B cell (primary cell): ENCODE results near the gene PTPN1. TPM values are rescaled to one million over a fixed set of nuclear protein-coding genes. Genes with fewer than 3 reads are reported as not detected.

ENCODE experiments used
- ATAC-seq: fragments of 200-7000 bp; cut with Tn5 transposase; one replicate; pipeline ENCODE4 v1.10.0; 2021; ENCODE audit warnings: low read depth, mild to moderate bottlenecking, moderate number of reproducible peaks, moderate library complexity
- CTCF ChIA-PET: fragments of 350-600 bp; sonication (Branson Sonifier 250); formaldehyde crosslinking; loops from one replicate; lab custom pipeline; 2021; ENCODE audit warnings: antibody characterized with exemption, inconsistent platforms; lab: Charles Lee
- POLR2A ChIA-PET: fragments of 350-600 bp; sonication (Branson Sonifier 250); formaldehyde crosslinking; loops from one replicate; lab custom pipeline; 2021; ENCODE audit warnings: antibody characterized with exemption; lab: Charles Lee
- DNase-seq: peaks from one replicate; pipeline ENCODE4 v3.0.0; 2013
- H2AFZ ChIP-seq: 2 replicates; pipeline ENCODE4 v1.6.1; 2012; ENCODE audit warnings: mild to moderate bottlenecking, low read depth, low read length; ENCODE audit not compliant: insufficient read depth, poor library complexity, severe bottlenecking
- H3K27ac ChIP-seq, 2 donors: 1 replicate in 1 of 2; 2 replicates in 1 of 2; pipeline ENCODE4 v1.5.1; 2012 to 2013; ENCODE audit warnings: low read length in 2 of 2, mild to moderate bottlenecking in 2 of 2, moderate library complexity in 1 of 2
- H3K27me3 ChIP-seq, 4 experiments: fragments of 200-600 bp in 1 of 4; sonication (generic) in 1 of 4; replicated peaks in 1 of 4; 1 replicate in 2 of 4; 2 replicates in 2 of 4; pipeline versions ENCODE4 v1.6.1 to v1.7.0; 2013 to 2016; ENCODE audit warnings: low read length in 3 of 4, mild to moderate bottlenecking in 2 of 4, mixed read lengths in 1 of 4, moderate library complexity in 1 of 4; ENCODE audit not compliant: insufficient read depth in 4 of 4, control insufficient read depth in 3 of 4; ENCODE audit errors: control extremely low read depth in 1 of 4
- H3K36me3 ChIP-seq, 2 experiments: replicated peaks in 1 of 2; 1 replicate in 1 of 2; 2 replicates in 1 of 2; pipeline versions ENCODE4 v1.6.1 to v1.7.1; 2013; ENCODE audit warnings: low read length in 1 of 2; ENCODE audit not compliant: insufficient read depth in 2 of 2, control insufficient read depth in 1 of 2; ENCODE audit errors: control extremely low read depth in 1 of 2, extremely low read depth in 1 of 2
- H3K4me1 ChIP-seq, 2 donors: fragments of 200-600 bp in 1 of 2; sonication (generic) in 1 of 2; 1 replicate in 1 of 2; 2 replicates in 1 of 2; pipeline versions ENCODE4 v1.5.1 to v1.6.1; 2013 to 2017; ENCODE audit warnings: low read length in 2 of 2; ENCODE audit not compliant: control insufficient read depth in 2 of 2, insufficient read depth in 2 of 2
- H3K4me2 ChIP-seq: replicated peaks from 2 replicates; pipeline ENCODE3; 2012; ENCODE audit warnings: mild to moderate bottlenecking, low read depth, low read length; ENCODE audit not compliant: poor library complexity, severe bottlenecking
- H3K4me3 ChIP-seq, 5 experiments: fragments of 200-600 bp in 1 of 5; sonication (generic) in 1 of 5; 1 replicate in 3 of 5; 2 replicates in 2 of 5; pipeline versions ENCODE4 v1.5.1 to v1.7.0; 2011 to 2016; ENCODE audit warnings: low read length in 4 of 5, mild to moderate bottlenecking in 4 of 5, low read depth in 2 of 5, control low read depth in 1 of 5, moderate library complexity in 1 of 5; ENCODE audit not compliant: insufficient read depth in 1 of 5; ENCODE audit errors: control extremely low read depth in 1 of 5, extremely low read depth in 1 of 5
- H3K79me2 ChIP-seq: fragments of 200-600 bp; sonication (generic); one replicate; pipeline ENCODE4 v1.6.0; 2016; ENCODE audit warnings: low read length; ENCODE audit not compliant: control insufficient read depth, insufficient read depth
- H3K9ac ChIP-seq: fragments of 200-600 bp; sonication (generic); 2 replicates; pipeline ENCODE4 v1.6.1; 2017; ENCODE audit warnings: mild to moderate bottlenecking, low read length, moderate library complexity
- H3K9me3 ChIP-seq, 3 donors: one replicate each; pipeline versions ENCODE4 v1.6.1 to v1.7.1; 2013; ENCODE audit warnings: low read length in 2 of 3; ENCODE audit not compliant: control insufficient read depth in 2 of 3, insufficient read depth in 1 of 3; ENCODE audit errors: control extremely low read depth in 1 of 3
- H4K20me1 ChIP-seq: 2 replicates; pipeline ENCODE4 v1.6.0; 2012; ENCODE audit warnings: mild to moderate bottlenecking, low read length; ENCODE audit not compliant: insufficient read depth, control insufficient read depth, poor library complexity, severe bottlenecking
- H3K27ac Mint-ChIP-seq: one replicate; pipeline ENCODE4 v1.8.0; 2021; ENCODE audit warnings: mixed read lengths
- H3K27me3 Mint-ChIP-seq: one replicate; pipeline ENCODE4 v1.8.0; 2021; ENCODE audit warnings: mixed read lengths
- H3K4me1 Mint-ChIP-seq: one replicate; pipeline ENCODE4 v1.8.0; 2021; ENCODE audit warnings: mixed read lengths
- H3K4me3 Mint-ChIP-seq: one replicate; pipeline ENCODE4 v1.8.0; 2021; ENCODE audit warnings: mixed read lengths
- H3K9me3 Mint-ChIP-seq: one replicate; pipeline ENCODE4 v1.8.0; 2022; ENCODE audit warnings: mixed read lengths; ENCODE audit not compliant: insufficient read depth
- CTCF ChIP-seq: fragments of 200-600 bp; IDR thresholded peaks from one replicate; pipeline ENCODE4 v1.8.0; 2022; ENCODE audit warnings: antibody characterized with exemption, mild to moderate bottlenecking
- EZH2 ChIP-seq: IDR thresholded peaks from 2 replicates; pipeline ENCODE4 v1.6.1; 2012; ENCODE audit warnings: borderline replicate concordance, low read depth, mild to moderate bottlenecking, moderate library complexity, low read length; ENCODE audit not compliant: insufficient read depth, poor library complexity, severe bottlenecking
- WGBS: methylation state at CpG from one replicate; pipeline ENCODE4 v1.1.5; 2013; ENCODE audit warnings: missing lambda C conversion rate; ENCODE audit not compliant: insufficient coverage; 5-methylcytosine and 5-hydroxymethylcytosine counted together
- intact Hi-C: fragments of 100-400 bp; cut with micrococcal nuclease; formaldehyde crosslinking; loops from one replicate; pipeline ENCODE4 v1.10.0; 2022
- polyA plus RNA-seq: library from polyadenylated mRNA; depleted of rRNA; stranded (reverse); fragments of >200 nt; gene quantifications from 2 replicates; pipeline ENCODE4 v1.2.3, GENCODE V29; 2012
- total RNA-seq, 2 donors: library from RNA; stranded (reverse); fragments of 120-200 nt in 1 of 2; gene quantifications; 1 replicate in 1 of 2; 2 replicates in 1 of 2; pipeline versions ENCODE4 v1.2.3 to v1.2.4, GENCODE V29; 2013 to 2022

The PTPN1 gene
- total and polyA plus RNA-seq, 2 donors (not counting 1 experiment from before 2014, with no cell fraction given) = 77.4 to 134 TPM

GRCh38 chr20:50625986-50626677, 115.9 kb downstream of the PTPN1 start:
- Histone ChIP-seq H3K4me1 (no peaks in the 10 kb centered on the region), H3K4me2 (no peak overlapping the region), H3K36me3 (no peaks in the 10 kb centered on the region), H3K27me3 (peaks cover 0 to 6% (median 0%) of the 10 kb centered on the region in 4 experiments), H3K9me3 (peaks cover 0 to 9% (median 0%) of the 10 kb centered on the region in 3 donors), H2AFZ (no peak overlapping the region), H3K4me3 (no peak overlapping the region), H3K9ac (no peak overlapping the region), H4K20me1 (no peaks in the 10 kb centered on the region), H3K27ac (no peak overlapping the region), H3K79me2 (no peaks in the 10 kb centered on the region)
- H3K27me3 Mint-ChIP-seq = peaks cover 6% of the 10 kb centered on the region
- TF ChIP-seq EZH2 (no peak), CTCF (no peak)
- no peak for ATAC-seq
- intact Hi-C loops = no loop called here
- H3K9me3 Mint-ChIP-seq = peaks cover 3% of the 10 kb centered on the region
- no peaks in the 10 kb centered on the region for H3K4me1 Mint-ChIP-seq
- ChIA-PET CTCF (interaction anchor here (0.6 to 2.8 kb wide), 3 partner anchors 9 to 124 kb away, joined by 3 to 8 read pairs (median 4); no protein-coding TSS in a partner anchor), POLR2A (no interaction called here)
- WGBS = 58% methylated on average over 12 of the region's 15 CpGs
- H3K4me3 Mint-ChIP-seq = no peak overlapping the region
- H3K27ac Mint-ChIP-seq = no peak overlapping the region
- no peak for DNase-seq

- H3K4me3 Mint-ChIP-seq = no peak overlapping the region
- ATAC-seq (no peak), DNase-seq (no peak)
- Histone ChIP-seq H3K27ac (no peak overlapping the region), H4K20me1 (no peaks in the 10 kb centered on the region), H3K4me3 (no peak overlapping the region), H3K4me2 (no peak overlapping the region), H3K27me3 (peaks cover 0 to 6% (median 0%) of the 10 kb centered on the region in 4 experiments), H3K9ac (no peak overlapping the region), H3K79me2 (no peaks in the 10 kb centered on the region), H2AFZ (no peak overlapping the region), H3K4me1 (no peaks in the 10 kb centered on the region), H3K9me3 (no peaks in the 10 kb centered on the region), H3K36me3 (no peaks in the 10 kb centered on the region)
- CTCF ChIA-PET = interaction anchor here (1.6 to 2.8 kb wide), 2 partner anchors 9 to 122 kb away, joined by 5 to 8 read pairs; no protein-coding TSS in a partner anchor
- intact Hi-C loops = no loop called here
- WGBS = 92% methylated on average over 7 of the region's 9 CpGs
- peaks cover 12% of the 10 kb centered on the region for H3K27me3 Mint-ChIP-seq
- no peak overlapping the region for H3K27ac Mint-ChIP-seq
- POLR2A ChIA-PET = no interaction called here
- TF ChIP-seq CTCF (no peak), EZH2 (no peak)
- no peaks in the 10 kb centered on the region for H3K4me1 Mint-ChIP-seq
- H3K9me3 Mint-ChIP-seq = no peaks in the 10 kb centered on the region
These were observed 117.6 kb downstream of the PTPN1 start for GRCh38 chr20:50627747-50628146.
